Stomach (tissue), 4 donors: ENCODE data around the gene CHPF.

Experiments
- POLR2AphosphoS5 ChIP-seq, 3 donors: sonication (generic); formaldehyde crosslinking; IDR thresholded peaks; one replicate each; pipeline ENCODE4 v1.6.1; 2016; ENCODE audit warnings: antibody characterized with exemption in 3 of 3
- TF ChIP-seq, protein P1 (sequence below), 7 experiments: fragments of 450-650 bp in 4 of 7; fragments of 200-600 bp in 3 of 7; sonication (generic) in 3 of 7; IDR thresholded peaks; one replicate each; pipeline ENCODE4 v1.5.1; 2016 to 2019; ENCODE audit warnings: antibody characterized with exemption in 7 of 7, control low read depth in 2 of 7, mild to moderate bottlenecking in 1 of 7

DNA sequence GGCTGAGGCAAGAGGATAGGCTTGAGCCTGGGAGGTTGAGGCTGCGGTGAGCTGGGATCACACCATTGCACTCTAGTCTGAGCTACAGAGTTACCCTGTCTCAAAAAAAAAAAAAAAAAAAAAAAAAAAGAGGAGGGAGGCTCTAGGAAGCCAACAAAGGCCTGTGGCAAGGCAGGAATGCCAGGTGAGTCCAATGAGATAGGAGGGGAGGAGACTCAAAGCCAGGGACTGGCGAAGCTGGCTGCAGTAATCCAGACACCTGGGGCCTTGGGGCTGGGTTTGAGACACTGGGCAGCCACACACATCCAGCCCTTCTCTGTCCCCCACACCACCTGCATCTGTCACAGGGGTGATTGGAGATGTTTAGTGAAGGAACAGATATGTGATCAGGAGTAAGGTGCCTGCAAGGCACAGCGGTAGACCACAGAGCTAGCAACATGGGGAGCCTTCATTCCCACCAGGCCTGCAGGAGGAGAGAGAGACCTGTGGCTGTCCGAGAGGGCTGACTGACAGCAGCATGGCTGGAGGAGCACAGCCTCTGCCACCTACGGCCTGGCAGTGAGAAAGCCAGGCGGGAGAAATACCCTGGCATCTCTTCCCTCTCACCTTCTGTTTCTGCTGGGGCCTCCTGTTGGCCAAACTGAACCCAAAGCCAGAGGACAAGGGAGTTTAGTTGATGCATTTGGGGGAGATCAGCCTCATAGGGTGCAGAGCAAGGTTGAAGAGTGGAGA, 9.5 kb downstream of the CHPF start:
- no peak for TF ChIP-seq POLR2AphosphoS5 (IDR thresholded peaks at IDR 0.05)
- TF ChIP-seq, protein P1, sequence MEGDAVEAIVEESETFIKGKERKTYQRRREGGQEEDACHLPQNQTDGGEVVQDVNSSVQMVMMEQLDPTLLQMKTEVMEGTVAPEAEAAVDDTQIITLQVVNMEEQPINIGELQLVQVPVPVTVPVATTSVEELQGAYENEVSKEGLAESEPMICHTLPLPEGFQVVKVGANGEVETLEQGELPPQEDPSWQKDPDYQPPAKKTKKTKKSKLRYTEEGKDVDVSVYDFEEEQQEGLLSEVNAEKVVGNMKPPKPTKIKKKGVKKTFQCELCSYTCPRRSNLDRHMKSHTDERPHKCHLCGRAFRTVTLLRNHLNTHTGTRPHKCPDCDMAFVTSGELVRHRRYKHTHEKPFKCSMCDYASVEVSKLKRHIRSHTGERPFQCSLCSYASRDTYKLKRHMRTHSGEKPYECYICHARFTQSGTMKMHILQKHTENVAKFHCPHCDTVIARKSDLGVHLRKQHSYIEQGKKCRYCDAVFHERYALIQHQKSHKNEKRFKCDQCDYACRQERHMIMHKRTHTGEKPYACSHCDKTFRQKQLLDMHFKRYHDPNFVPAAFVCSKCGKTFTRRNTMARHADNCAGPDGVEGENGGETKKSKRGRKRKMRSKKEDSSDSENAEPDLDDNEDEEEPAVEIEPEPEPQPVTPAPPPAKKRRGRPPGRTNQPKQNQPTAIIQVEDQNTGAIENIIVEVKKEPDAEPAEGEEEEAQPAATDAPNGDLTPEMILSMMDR (IDR thresholded peaks at IDR 0.05): no peak
